ENCODE results near the gene KLK15. TPM values are rescaled to one million over a fixed set of nuclear protein-coding genes. Genes with fewer than 3 reads are reported as not detected.

Gene KLK15
- total RNA-seq, 4 donors from 2014 or later, result not detected

DNA sequence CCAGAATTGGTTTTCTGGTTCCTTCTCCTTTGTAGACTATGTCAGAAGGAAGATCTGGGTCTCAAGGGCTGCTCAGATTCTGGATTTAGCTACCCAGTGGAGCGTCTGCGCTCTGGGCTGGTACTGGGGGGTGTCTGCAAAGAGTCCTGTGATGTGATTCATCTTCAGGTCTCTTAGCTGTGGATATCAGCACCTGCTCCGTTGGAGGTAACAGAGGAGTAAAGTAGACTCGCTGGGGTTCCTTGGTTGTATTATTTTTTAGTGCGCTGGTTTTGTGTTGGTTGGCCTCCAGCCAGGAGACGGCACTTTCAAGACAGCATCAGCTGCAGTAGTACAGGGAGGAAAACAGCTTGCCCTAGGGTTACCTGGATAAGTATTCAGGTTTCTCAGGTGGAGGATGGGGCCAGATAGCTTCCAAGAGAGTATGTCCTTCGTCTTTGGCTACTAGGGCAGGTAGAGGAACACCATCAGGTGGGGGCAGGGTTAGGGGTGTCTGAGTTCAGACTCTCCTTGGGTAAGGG lies 10.4 kb upstream of the KLK15 start:
- H3K27ac ChIP-seq, result no peak overlapping the region
- no peak overlapping the region for H3K4me3 ChIP-seq
- H3K9me3 ChIP-seq, result peaks cover 0 to 46% (median 0%) of the 10 kb centered on the region in 4 donors
- 80 to 84% methylated on average over 7 of the region's 7 CpGs for WGBS, 2 donors
- H3K27me3 ChIP-seq, result peaks cover 0 to 7% of the 10 kb centered on the region in 2 donors
- no peak for DNase-seq (ENCODE audit: low spot score in 2 of 2)
- no peaks in the 10 kb centered on the region for H3K36me3 ChIP-seq
- no peaks in the 10 kb centered on the region for H3K4me1 ChIP-seq
- no peak for TF ChIP-seq POLR2A (IDR thresholded peaks at IDR 0.05)
- TF ChIP-seq, protein P1, sequence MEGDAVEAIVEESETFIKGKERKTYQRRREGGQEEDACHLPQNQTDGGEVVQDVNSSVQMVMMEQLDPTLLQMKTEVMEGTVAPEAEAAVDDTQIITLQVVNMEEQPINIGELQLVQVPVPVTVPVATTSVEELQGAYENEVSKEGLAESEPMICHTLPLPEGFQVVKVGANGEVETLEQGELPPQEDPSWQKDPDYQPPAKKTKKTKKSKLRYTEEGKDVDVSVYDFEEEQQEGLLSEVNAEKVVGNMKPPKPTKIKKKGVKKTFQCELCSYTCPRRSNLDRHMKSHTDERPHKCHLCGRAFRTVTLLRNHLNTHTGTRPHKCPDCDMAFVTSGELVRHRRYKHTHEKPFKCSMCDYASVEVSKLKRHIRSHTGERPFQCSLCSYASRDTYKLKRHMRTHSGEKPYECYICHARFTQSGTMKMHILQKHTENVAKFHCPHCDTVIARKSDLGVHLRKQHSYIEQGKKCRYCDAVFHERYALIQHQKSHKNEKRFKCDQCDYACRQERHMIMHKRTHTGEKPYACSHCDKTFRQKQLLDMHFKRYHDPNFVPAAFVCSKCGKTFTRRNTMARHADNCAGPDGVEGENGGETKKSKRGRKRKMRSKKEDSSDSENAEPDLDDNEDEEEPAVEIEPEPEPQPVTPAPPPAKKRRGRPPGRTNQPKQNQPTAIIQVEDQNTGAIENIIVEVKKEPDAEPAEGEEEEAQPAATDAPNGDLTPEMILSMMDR (IDR thresholded peaks at IDR 0.05), result no peak
- no peak for TF ChIP-seq EP300 (IDR thresholded peaks at IDR 0.05)

DNA sequence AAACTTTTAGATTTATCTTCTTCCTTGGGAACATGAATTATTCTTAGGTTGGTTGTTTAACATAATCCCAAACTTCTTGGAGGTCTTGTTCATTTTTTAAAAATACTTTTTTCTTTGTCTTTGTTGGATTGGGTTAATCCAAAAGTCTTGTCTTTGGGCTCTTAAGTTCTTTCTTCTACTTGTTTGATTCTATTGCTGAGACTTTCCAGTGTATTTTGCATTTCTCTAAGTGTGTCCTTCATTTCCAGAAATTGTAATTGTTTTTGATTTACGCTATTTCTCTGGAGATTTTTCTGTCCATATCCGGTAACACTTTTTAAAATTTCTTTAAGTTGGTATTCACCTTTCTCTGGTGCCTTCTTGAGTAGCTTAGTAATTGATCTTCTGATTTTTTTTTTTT lies 9.8 kb upstream of the KLK15 start:
- no peak overlapping the region for H3K27ac ChIP-seq
- peaks cover 0 to 46% (median 0%) of the 10 kb centered on the region in 4 donors for H3K9me3 ChIP-seq
- TF ChIP-seq EP300 (IDR thresholded peaks at IDR 0.05) (no peak), POLR2A (IDR thresholded peaks at IDR 0.05) (no peak)
- TF ChIP-seq, protein P1 (IDR thresholded peaks at IDR 0.05), result no peak
- no peaks in the 10 kb centered on the region for H3K4me1 ChIP-seq
- DNase-seq (ENCODE audit: low spot score in 2 of 2), result no peak
- no peak overlapping the region for H3K4me3 ChIP-seq
- H3K36me3 ChIP-seq, result no peaks in the 10 kb centered on the region
- 94% methylated on average over 2 of the region's 2 CpGs for WGBS, 2 donors
- H3K27me3 ChIP-seq, result peaks cover 0 to 7% of the 10 kb centered on the region in 2 donors

DNA sequence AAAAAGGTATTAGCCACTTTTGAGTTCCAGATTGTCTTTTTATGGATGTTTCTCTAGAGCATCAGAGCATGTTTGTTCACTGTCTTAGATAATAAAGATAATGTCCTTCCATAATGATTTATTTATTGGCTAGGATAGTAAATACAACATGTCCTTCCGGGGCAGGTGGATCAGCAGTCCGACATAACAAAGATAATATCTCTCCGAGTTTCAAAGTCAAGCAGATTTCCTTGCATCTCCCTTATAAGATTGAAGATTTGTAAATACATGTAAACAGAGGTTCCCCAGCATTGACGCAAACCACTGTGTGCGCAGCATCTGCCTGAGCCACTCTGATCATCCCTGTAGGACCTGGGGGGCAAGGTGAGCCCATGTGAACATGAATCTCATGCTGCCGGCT lies 8.8 kb upstream of the KLK15 start:
- Histone ChIP-seq H3K27ac (no peak overlapping the region), H3K4me3 (no peak overlapping the region)
- 84 to 92% methylated on average over 6 of the region's 6 CpGs for WGBS, 2 donors

DNA sequence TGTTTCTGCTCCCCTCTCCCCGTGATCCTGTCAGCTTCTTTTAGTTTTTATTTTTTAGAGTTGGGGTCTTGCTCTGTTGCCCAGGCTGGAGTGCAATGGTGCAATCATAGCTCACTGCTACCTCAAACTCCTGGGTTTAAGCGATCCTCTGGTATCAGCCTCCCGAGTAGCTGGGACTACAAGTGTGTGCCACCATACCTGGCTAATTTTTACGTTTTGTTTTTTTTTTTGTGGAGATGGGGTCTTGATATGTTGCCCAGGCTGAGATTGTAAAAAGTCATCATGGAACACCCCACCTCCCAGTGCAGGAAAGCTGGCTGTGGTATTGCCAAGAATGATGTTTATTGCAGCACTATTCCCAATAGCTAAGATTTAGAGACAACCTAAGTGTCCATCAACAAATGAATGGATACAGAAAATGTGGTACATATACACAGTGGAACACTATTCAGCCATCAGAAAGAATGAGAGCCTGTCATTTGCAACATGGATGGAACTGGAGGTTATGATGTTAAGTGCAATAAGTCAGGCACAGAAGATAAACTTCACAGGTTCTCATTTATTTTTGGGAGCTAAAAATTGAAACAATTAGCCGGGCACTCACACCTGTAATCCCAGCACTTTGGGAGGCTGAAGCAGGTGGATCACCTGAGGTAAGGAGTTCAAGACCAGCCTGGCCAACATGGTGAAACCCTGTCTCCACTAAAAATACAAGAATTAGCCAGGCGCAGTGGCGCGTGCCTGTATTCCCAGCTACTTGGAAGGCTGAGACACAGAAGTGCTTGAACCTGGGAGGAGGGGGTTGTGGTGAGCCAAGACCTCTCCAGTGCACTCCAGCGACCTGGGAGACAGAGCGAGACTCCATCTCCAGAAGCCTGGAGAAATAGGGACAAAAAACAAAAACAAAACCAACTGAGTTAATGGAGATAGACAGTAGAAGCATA lies 6.6 kb upstream of the KLK15 start:
- peaks cover 0 to 46% (median 0%) of the 10 kb centered on the region in 4 donors for H3K9me3 ChIP-seq
- peaks cover 0 to 32% of the 10 kb centered on the region in 2 donors for H3K27me3 ChIP-seq
- H3K27ac ChIP-seq, result no peak overlapping the region
- no peaks in the 10 kb centered on the region for H3K36me3 ChIP-seq
- WGBS, 2 donors, result 77 to 82% methylated on average over 10 of the region's 10 CpGs
- H3K4me1 ChIP-seq, result peaks cover 0 to 14% (median 3%) of the 10 kb centered on the region in 4 donors
- H3K4me3 ChIP-seq, result no peak overlapping the region
- no peak for DNase-seq (ENCODE audit: low spot score in 2 of 2)
- TF ChIP-seq, protein P1 (IDR thresholded peaks at IDR 0.05), result no peak
- no peak for TF ChIP-seq POLR2A (IDR thresholded peaks at IDR 0.05)
- no peak for TF ChIP-seq EP300 (IDR thresholded peaks at IDR 0.05)

More for the DNA sequence above, 8.8 kb upstream of the KLK15 start:
- DNase-seq (ENCODE audit: low spot score in 2 of 2), result no peak
- Histone ChIP-seq H3K9me3 (peaks cover 0 to 46% (median 0%) of the 10 kb centered on the region in 4 donors), H3K4me1 (no peaks in the 10 kb centered on the region), H3K27me3 (peaks cover 0 to 12% of the 10 kb centered on the region in 2 donors), H3K36me3 (no peaks in the 10 kb centered on the region)
- TF ChIP-seq EP300 (IDR thresholded peaks at IDR 0.05), result no peak
- TF ChIP-seq, protein P1 (IDR thresholded peaks at IDR 0.05), result no peak
- TF ChIP-seq POLR2A (IDR thresholded peaks at IDR 0.05), result no peak

DNA sequence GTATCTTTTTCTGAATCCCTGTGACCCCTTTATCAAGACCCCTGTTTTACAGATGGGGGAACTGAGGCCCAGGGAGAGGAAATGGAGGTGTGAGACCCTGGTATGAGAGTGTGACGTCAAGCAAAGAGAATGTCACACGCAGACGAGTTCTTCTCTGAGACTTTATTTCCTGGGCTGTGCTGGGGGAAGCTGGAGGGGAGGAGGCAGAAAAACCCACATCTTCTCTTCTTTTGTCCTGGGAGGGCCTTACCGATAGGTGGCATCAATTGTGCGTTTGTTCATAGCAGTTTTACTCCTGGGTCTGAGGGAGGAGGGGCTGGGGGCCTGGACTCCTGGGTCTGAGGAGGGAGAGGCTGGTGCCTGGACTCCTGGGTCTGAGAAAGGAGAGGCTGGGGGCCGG lies 4.9 kb upstream of the KLK15 start:
- Histone ChIP-seq H3K27me3 (peaks cover 2 to 48% of the 10 kb centered on the region in 2 donors), H3K27ac (no peak overlapping the region), H3K9me3 (peaks cover 0 to 30% (median 0%) of the 10 kb centered on the region in 4 donors), H3K36me3 (no peaks in the 10 kb centered on the region), H3K4me1 (peaks cover 0 to 14% (median 3%) of the 10 kb centered on the region in 4 donors), H3K4me3 (no peak overlapping the region)
- WGBS, 2 donors, result 13 to 18% methylated on average over 6 of the region's 6 CpGs
- TF ChIP-seq, protein P1 (IDR thresholded peaks at IDR 0.05), result no peak
- TF ChIP-seq EP300 (IDR thresholded peaks at IDR 0.05) (no peak), POLR2A (IDR thresholded peaks at IDR 0.05) (no peak)
- no peak for DNase-seq (ENCODE audit: low spot score in 2 of 2)

Data from tibial nerve (tissue), 4 donors.